Astrocyte of the spinal cord (primary cell): ENCODE measurements around the gene STARD5.

ENCODE experiments used
- DNase-seq: peaks from one replicate; pipeline ENCODE4 v3.0.0; 2011; ENCODE audit warnings: low read depth, low spot score
- H3K4me3 ChIP-seq: 2 replicates; pipeline ENCODE4 v1.5.1; 2011; ENCODE audit warnings: low read depth, mild to moderate bottlenecking, low read length, moderate library complexity
- in situ Hi-C: cut with HindIII; loops from 2 replicates; pipeline ENCODE4 v1.10.0; 2017; ENCODE audit warnings: low sequenced_read_pairs
- TF ChIP-seq, protein P1 (sequence below): IDR thresholded peaks from 2 replicates; pipeline ENCODE4 v1.5.1; 2012; ENCODE audit warnings: low read depth, mild to moderate bottlenecking, low read length, inconsistent platforms

The STARD5 gene

DNA sequence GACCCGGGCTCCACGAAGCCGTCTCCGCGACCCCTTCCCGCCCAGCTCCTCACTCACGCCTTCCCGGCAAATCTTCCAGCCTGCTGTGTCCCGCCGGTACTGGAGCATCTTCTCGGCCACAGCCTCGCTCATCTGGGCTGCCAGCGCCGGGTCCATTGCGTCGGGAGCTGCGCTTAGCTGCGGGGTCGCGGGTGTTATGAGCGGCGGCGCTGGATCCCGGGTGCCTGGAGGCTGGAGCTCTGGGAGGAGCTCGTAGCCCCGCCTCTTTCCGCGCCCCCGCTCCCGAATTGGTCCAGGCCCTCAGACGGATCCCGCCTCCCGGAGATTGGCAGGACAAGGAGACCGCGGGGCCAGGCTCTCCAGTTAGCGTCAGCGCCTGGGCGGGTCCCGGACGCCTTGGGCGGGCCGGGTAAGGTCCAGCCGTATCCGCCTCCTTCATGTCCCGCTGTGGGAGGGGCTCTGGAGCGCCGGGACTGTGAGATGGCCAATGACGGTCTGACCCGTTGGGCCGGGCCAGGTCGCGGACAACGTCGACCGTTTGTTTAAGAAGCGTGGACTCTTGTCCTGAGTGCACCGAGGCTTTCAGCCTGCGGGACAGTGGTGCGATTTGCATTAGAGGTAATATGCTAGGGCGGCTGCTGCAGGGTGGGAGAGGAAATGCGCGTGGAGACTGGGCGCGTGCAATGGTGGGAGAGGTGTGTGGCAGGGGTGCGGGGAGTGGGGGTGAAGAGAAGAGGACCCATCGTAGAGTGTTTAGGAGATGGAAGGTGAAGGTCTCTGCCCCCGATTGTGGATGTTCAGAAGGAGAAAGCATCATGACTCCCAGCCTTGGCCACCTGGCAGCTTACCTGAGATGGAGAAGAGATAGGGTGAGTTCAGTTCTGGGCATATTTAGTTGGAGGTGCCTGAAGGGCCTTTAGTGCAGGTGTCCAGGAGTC is at the start of gene STARD5:
Gene STARD5, minus strand, starts transcription at position 198 of the 938 bp plus-strand sequence. Its CDS starts 42 bp downstream, at position 156.
- peak; percentile 97 for DNase-seq
- in situ Hi-C loops: no loop called here
- H3K4me3 ChIP-seq: peak within 1 kb of the TSS; percentile 80
- TF ChIP-seq, protein P1, sequence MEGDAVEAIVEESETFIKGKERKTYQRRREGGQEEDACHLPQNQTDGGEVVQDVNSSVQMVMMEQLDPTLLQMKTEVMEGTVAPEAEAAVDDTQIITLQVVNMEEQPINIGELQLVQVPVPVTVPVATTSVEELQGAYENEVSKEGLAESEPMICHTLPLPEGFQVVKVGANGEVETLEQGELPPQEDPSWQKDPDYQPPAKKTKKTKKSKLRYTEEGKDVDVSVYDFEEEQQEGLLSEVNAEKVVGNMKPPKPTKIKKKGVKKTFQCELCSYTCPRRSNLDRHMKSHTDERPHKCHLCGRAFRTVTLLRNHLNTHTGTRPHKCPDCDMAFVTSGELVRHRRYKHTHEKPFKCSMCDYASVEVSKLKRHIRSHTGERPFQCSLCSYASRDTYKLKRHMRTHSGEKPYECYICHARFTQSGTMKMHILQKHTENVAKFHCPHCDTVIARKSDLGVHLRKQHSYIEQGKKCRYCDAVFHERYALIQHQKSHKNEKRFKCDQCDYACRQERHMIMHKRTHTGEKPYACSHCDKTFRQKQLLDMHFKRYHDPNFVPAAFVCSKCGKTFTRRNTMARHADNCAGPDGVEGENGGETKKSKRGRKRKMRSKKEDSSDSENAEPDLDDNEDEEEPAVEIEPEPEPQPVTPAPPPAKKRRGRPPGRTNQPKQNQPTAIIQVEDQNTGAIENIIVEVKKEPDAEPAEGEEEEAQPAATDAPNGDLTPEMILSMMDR: no peak

DNA sequence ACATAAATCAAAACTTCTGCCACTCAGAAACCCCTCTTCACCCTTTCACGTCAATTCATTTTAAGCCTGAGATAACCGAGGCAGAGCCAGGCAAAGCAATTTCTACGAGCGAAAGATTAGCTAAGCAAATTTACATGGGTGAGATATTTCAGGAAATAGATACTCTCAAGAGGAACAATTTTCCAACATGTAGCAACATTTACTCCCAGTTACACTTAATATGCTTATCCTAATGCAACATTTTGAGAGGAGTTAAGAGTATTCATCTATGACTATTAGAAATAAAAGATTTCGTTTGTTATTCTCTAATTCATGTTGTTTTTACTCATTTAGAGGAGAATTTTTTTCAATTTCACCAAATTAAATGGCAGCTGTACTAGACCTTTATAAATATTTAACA is 49.2 kb upstream of the STARD5 start:
- DNase-seq: no peak
- H3K4me3 ChIP-seq: no peak overlapping the region
- in situ Hi-C loops: no loop called here
- TF ChIP-seq, protein P1: no peak

- TF ChIP-seq, protein P1: no peak
- no peak overlapping the region for H3K4me3 ChIP-seq
- in situ Hi-C loops: no loop called here
- DNase-seq: no peak
Measured at GRCh38 chr15:81372575-81372974, 48.6 kb upstream of the STARD5 start.

DNA sequence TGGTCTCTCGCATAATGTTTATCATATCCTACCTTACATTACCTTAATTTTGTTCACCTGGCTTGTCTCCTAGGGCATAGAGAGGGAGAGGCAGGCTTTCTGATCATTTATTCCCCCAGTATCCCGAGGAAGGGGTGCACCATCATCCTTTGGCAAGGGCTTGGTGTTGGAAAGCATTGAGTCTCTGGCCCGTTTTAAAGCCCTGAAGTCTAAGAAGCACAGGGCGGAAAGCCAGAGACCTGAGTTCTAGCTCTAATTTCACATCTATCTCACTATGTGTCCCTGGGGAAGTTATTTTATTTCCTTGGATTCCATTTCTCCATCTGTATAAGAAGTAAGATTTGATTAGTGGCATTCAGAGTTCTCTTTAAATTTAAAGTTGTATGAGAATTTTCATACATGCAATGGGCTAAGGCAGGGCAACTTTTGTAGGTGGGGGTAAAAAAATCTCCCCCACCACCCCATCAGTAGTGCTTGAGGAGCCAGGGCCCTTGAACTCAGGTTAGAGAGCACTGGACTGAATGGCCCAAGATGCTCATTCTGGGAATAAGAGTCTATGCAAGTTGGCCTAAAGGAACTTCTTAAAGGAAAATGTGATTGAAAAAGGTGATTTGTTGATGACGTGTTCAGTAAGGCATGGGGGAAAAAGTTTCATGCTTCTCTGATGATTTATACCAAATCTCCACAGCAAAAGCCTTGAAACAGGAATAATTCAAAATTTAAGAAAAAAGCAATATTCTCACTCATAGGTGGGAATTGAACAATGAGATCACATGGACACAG is 40.0 kb upstream of the STARD5 start:
- H3K4me3 ChIP-seq: no peak overlapping the region
- TF ChIP-seq, protein P1: no peak
- DNase-seq: no peak
- in situ Hi-C loops: no loop called here

DNA sequence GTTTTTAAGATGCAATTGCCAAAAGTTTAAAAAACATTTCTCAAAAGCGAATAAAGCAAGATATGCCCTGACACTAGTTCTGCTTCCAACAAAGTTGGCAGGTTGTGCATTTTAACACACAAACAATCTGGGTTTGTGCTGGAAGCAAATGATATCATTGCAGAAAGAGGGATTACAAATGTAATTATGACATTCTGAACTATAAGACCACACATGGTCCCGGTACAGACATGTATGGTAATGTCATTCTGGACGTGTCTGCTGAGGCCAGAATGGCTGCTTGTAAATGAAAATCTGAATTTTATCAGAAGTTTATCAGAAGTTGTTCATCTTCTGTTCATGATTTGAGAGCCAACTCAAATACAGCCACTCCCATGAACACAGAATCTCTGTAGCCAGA is 39.3 kb upstream of the STARD5 start:
- in situ Hi-C loops: no loop called here
- TF ChIP-seq, protein P1: no peak
- H3K4me3 ChIP-seq: no peak overlapping the region
- no peak for DNase-seq

DNA sequence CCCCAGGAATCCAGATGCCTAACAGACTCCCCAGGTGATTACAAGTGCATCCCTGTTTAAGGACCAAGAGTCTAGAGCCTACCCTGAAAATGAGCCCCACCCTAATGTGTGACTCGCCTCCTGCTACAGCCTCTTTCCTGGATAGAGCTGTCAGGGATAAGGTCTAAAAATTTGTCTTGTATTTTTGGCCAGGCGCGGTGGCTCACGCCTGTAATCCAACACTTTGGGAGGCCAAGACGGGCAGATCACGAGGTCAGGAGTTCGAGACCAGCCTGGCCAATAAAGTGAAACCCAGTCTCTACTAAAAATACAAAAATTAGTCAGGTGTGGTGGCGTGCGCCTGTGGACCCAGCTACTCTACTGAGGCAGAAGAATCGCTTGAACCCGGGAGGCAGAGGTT is 38.8 kb upstream of the STARD5 start:
- no peak for DNase-seq
- TF ChIP-seq, protein P1: no peak
- H3K4me3 ChIP-seq: no peak overlapping the region
- in situ Hi-C loops: no loop called here
